ENCODE results near the gene MCRS1.
A peak's percentile ranks its signal among the peaks of the same experiment; 100 is the strongest.

MCRS1 gene

DNA sequence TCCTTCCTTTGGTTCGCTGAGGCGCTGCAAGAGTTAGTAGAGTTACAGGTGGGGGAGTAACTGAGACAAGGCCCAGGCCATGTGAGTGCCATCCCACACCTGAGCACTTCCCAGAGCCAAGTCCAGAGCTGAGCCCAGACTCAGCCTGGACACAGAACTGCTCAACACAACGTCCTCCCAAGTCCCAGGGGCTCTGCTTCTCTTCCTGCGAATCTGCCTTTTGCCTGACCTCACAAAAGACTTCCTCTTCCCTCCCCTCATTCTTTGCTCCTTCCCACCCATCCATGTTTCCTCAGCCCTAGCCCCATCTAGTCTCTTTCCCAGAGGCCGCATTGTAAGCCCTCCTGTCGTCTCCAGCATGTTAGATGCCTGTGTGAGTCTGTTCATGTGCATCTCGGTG is 16.6 kb upstream of the MCRS1 start:
- Histone ChIP-seq H3K79me2 (ENCODE audit: control insufficient read depth, insufficient read depth, low read length, poor library complexity) (no peaks in the 10 kb centered on the region), H4K12ac (ENCODE audit: low read depth, low read length) (no peak overlapping the region), H3K14ac (ENCODE audit: low read length) (no peak overlapping the region), H3K4me1 (ENCODE audit: control insufficient read depth in 1 of 2, insufficient read depth in 2 of 2, low read length in 2 of 2) (peaks cover 3 to 7% of the 10 kb centered on the region in 2 experiments), H2BK12ac (ENCODE audit: low read length) (no peak overlapping the region), H3K27ac (ENCODE audit: low read depth, low read length) (no peak overlapping the region), H3K9ac (ENCODE audit: low read length) (no peak overlapping the region), H3K4me3 (ENCODE audit: low read depth, low read length) (no peak overlapping the region), H4K91ac (ENCODE audit: low read depth, low read length) (no peak overlapping the region), H3K27me3 (ENCODE audit: insufficient read depth, low read length) (no peaks in the 10 kb centered on the region), H3K36me3 (ENCODE audit: control insufficient read depth in 1 of 2, insufficient read depth in 2 of 2, low read length in 2 of 2) (peaks cover 3 to 7% of the 10 kb centered on the region in 2 experiments), H3K9me3 (ENCODE audit: insufficient read depth, low read depth, low read length) (no peaks in the 10 kb centered on the region), H3K4ac (ENCODE audit: low read depth, low read length) (no peak overlapping the region), H3K4me2 (ENCODE audit: low read length) (no peak overlapping the region), H3K18ac (ENCODE audit: low read length) (no peak overlapping the region), H3K23ac (ENCODE audit: low read length) (no peak overlapping the region), H2AK5ac (ENCODE audit: low read length) (no peak overlapping the region), H2BK5ac (ENCODE audit: low read depth, low read length, poor library complexity) (no peak overlapping the region), H3K79me1 (ENCODE audit: low read length) (no peaks in the 10 kb centered on the region), H2AFZ (ENCODE audit: insufficient read depth, low read length, poor library complexity) (no peak overlapping the region), H2BK120ac (ENCODE audit: insufficient read depth, low read length, poor library complexity) (no peak overlapping the region), H4K8ac (ENCODE audit: low read depth, low read length) (no peak overlapping the region)
- no CpG with 5 or more reads among the region's 7 CpGs for WGBS (ENCODE audit: extremely low coverage, insufficient coverage, insufficient read length)
- no peak for DNase-seq

GRCh38 chr12:49583366-49584094 is 15.6 kb upstream of the MCRS1 start:
- no peak overlapping the region for H3K27ac ChIP-seq (ENCODE audit: low read depth, low read length)
- no peaks in the 10 kb centered on the region for H3K9me3 ChIP-seq (ENCODE audit: insufficient read depth, low read depth, low read length)
- no peak overlapping the region for H2AK5ac ChIP-seq (ENCODE audit: low read length)
- no peak overlapping the region for H3K14ac ChIP-seq (ENCODE audit: low read length)
- H3K18ac ChIP-seq (ENCODE audit: low read length) = no peak overlapping the region
- H4K8ac ChIP-seq (ENCODE audit: low read depth, low read length) = no peak overlapping the region
- no peak overlapping the region for H3K4me2 ChIP-seq (ENCODE audit: low read length)
- H3K4me1 ChIP-seq (ENCODE audit: control insufficient read depth in 1 of 2, insufficient read depth in 2 of 2, low read length in 2 of 2) = peaks cover 3 to 7% of the 10 kb centered on the region in 2 experiments
- no peaks in the 10 kb centered on the region for H3K79me1 ChIP-seq (ENCODE audit: low read length)
- WGBS (ENCODE audit: extremely low coverage, insufficient coverage, insufficient read length) = no CpG with 5 or more reads among the region's 13 CpGs
- no peak overlapping the region for H2BK5ac ChIP-seq (ENCODE audit: low read depth, low read length, poor library complexity)
- no peak overlapping the region for H2AFZ ChIP-seq (ENCODE audit: insufficient read depth, low read length, poor library complexity)
- no peak overlapping the region for H2BK12ac ChIP-seq (ENCODE audit: low read length)
- DNase-seq = no peak
- H3K27me3 ChIP-seq (ENCODE audit: insufficient read depth, low read length) = no peaks in the 10 kb centered on the region
- no peak overlapping the region for H3K23ac ChIP-seq (ENCODE audit: low read length)
- no peak overlapping the region for H4K91ac ChIP-seq (ENCODE audit: low read depth, low read length)
- no peaks in the 10 kb centered on the region for H3K79me2 ChIP-seq (ENCODE audit: control insufficient read depth, insufficient read depth, low read length, poor library complexity)
- peaks cover 5 to 7% of the 10 kb centered on the region in 2 experiments for H3K36me3 ChIP-seq (ENCODE audit: control insufficient read depth in 1 of 2, insufficient read depth in 2 of 2, low read length in 2 of 2)
- H3K4me3 ChIP-seq (ENCODE audit: low read depth, low read length) = peak overlapping the region; percentile 48
- H3K9ac ChIP-seq (ENCODE audit: low read length) = peak overlapping the region; percentile 64
- H2BK120ac ChIP-seq (ENCODE audit: insufficient read depth, low read length, poor library complexity) = no peak overlapping the region
- H4K12ac ChIP-seq (ENCODE audit: low read depth, low read length) = no peak overlapping the region
- no peak overlapping the region for H3K4ac ChIP-seq (ENCODE audit: low read depth, low read length)

DNA sequence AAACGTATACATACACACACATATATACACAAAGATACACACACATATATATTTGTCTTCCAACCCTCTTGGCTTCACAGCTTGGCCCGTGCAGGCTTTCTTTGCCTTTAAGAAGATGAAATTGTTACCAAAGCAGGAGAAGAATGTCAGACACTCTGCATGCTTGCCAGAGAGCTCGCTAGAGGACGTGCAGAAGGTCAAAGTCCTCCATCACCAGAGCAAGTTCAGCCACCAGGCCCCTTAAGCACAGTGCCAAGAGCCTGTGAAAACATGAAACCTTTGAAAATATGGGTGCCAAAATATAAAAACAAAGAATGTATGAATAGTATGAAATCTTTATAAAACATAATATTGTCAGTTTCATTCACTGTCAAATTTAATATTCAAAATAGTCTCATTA is 14.9 kb upstream of the MCRS1 start:
- Histone ChIP-seq H4K12ac (ENCODE audit: low read depth, low read length) (no peak overlapping the region), H2BK120ac (ENCODE audit: insufficient read depth, low read length, poor library complexity) (no peak overlapping the region), H4K91ac (ENCODE audit: low read depth, low read length) (no peak overlapping the region), H2AFZ (ENCODE audit: insufficient read depth, low read length, poor library complexity) (no peak overlapping the region), H3K27me3 (ENCODE audit: insufficient read depth, low read length) (no peaks in the 10 kb centered on the region), H3K23ac (ENCODE audit: low read length) (no peak overlapping the region), H4K8ac (ENCODE audit: low read depth, low read length) (no peak overlapping the region), H3K4me1 (ENCODE audit: control insufficient read depth in 1 of 2, insufficient read depth in 2 of 2, low read length in 2 of 2) (peaks cover 3 to 7% of the 10 kb centered on the region in 2 experiments), H3K4me3 (ENCODE audit: low read depth, low read length) (no peak overlapping the region), H3K18ac (ENCODE audit: low read length) (no peak overlapping the region), H2BK12ac (ENCODE audit: low read length) (no peak overlapping the region), H3K79me1 (ENCODE audit: low read length) (no peaks in the 10 kb centered on the region), H3K9ac (ENCODE audit: low read length) (no peak overlapping the region), H3K36me3 (ENCODE audit: control insufficient read depth in 1 of 2, insufficient read depth in 2 of 2, low read length in 2 of 2) (peaks cover 5 to 6% of the 10 kb centered on the region in 2 experiments), H3K79me2 (ENCODE audit: control insufficient read depth, insufficient read depth, low read length, poor library complexity) (no peaks in the 10 kb centered on the region), H3K27ac (ENCODE audit: low read depth, low read length) (no peak overlapping the region), H3K4me2 (ENCODE audit: low read length) (no peak overlapping the region), H3K14ac (ENCODE audit: low read length) (no peak overlapping the region), H3K9me3 (ENCODE audit: insufficient read depth, low read depth, low read length) (no peaks in the 10 kb centered on the region), H2AK5ac (ENCODE audit: low read length) (no peak overlapping the region), H3K4ac (ENCODE audit: low read depth, low read length) (no peak overlapping the region), H2BK5ac (ENCODE audit: low read depth, low read length, poor library complexity) (no peak overlapping the region)
- WGBS (ENCODE audit: extremely low coverage, insufficient coverage, insufficient read length) = no CpG with 5 or more reads among the region's 4 CpGs
- DNase-seq = no peak

GRCh38 chr12:49582201-49582600 is 14.3 kb upstream of the MCRS1 start:
- H3K4me3 ChIP-seq (ENCODE audit: low read depth, low read length) = no peak overlapping the region
- H3K27me3 ChIP-seq (ENCODE audit: insufficient read depth, low read length) = no peaks in the 10 kb centered on the region
- no peak overlapping the region for H2BK5ac ChIP-seq (ENCODE audit: low read depth, low read length, poor library complexity)
- H3K27ac ChIP-seq (ENCODE audit: low read depth, low read length) = no peak overlapping the region
- H4K8ac ChIP-seq (ENCODE audit: low read depth, low read length) = no peak overlapping the region
- no peak overlapping the region for H3K4me2 ChIP-seq (ENCODE audit: low read length)
- H2AK5ac ChIP-seq (ENCODE audit: low read length) = no peak overlapping the region
- H3K23ac ChIP-seq (ENCODE audit: low read length) = no peak overlapping the region
- H3K36me3 ChIP-seq (ENCODE audit: control insufficient read depth in 1 of 2, insufficient read depth in 2 of 2, low read length in 2 of 2) = peaks cover 5 to 10% of the 10 kb centered on the region in 2 experiments
- H3K9me3 ChIP-seq (ENCODE audit: insufficient read depth, low read depth, low read length) = no peaks in the 10 kb centered on the region
- H3K9ac ChIP-seq (ENCODE audit: low read length) = no peak overlapping the region
- no peak overlapping the region for H3K14ac ChIP-seq (ENCODE audit: low read length)
- no peak overlapping the region for H4K12ac ChIP-seq (ENCODE audit: low read depth, low read length)
- H3K18ac ChIP-seq (ENCODE audit: low read length) = no peak overlapping the region
- no peak overlapping the region for H3K4ac ChIP-seq (ENCODE audit: low read depth, low read length)
- H3K79me2 ChIP-seq (ENCODE audit: control insufficient read depth, insufficient read depth, low read length, poor library complexity) = no peaks in the 10 kb centered on the region
- no peak overlapping the region for H2BK120ac ChIP-seq (ENCODE audit: insufficient read depth, low read length, poor library complexity)
- DNase-seq = no peak
- no CpG with 5 or more reads among the region's 1 CpG for WGBS (ENCODE audit: extremely low coverage, insufficient coverage, insufficient read length)
- no peak overlapping the region for H2BK12ac ChIP-seq (ENCODE audit: low read length)
- peaks cover 3 to 7% of the 10 kb centered on the region in 2 experiments for H3K4me1 ChIP-seq (ENCODE audit: control insufficient read depth in 1 of 2, insufficient read depth in 2 of 2, low read length in 2 of 2)
- H2AFZ ChIP-seq (ENCODE audit: insufficient read depth, low read length, poor library complexity) = no peak overlapping the region
- no peak overlapping the region for H4K91ac ChIP-seq (ENCODE audit: low read depth, low read length)
- H3K79me1 ChIP-seq (ENCODE audit: low read length) = no peaks in the 10 kb centered on the region
